GM10266 (cell line): ENCODE measurements around the gene MED26.

Experiments
- DNase-seq: peaks from one replicate; pipeline ENCODE4 v3.0.0; 2012; ENCODE audit errors: extremely low spot score
- TF ChIP-seq, protein P1 (sequence below): IDR thresholded peaks from 2 replicates; pipeline ENCODE4 v1.5.1; 2012; ENCODE audit warnings: mild to moderate bottlenecking, low read depth; ENCODE audit not compliant: control insufficient read depth, insufficient read depth; ENCODE audit errors: missing control alignments

Gene MED26

DNA sequence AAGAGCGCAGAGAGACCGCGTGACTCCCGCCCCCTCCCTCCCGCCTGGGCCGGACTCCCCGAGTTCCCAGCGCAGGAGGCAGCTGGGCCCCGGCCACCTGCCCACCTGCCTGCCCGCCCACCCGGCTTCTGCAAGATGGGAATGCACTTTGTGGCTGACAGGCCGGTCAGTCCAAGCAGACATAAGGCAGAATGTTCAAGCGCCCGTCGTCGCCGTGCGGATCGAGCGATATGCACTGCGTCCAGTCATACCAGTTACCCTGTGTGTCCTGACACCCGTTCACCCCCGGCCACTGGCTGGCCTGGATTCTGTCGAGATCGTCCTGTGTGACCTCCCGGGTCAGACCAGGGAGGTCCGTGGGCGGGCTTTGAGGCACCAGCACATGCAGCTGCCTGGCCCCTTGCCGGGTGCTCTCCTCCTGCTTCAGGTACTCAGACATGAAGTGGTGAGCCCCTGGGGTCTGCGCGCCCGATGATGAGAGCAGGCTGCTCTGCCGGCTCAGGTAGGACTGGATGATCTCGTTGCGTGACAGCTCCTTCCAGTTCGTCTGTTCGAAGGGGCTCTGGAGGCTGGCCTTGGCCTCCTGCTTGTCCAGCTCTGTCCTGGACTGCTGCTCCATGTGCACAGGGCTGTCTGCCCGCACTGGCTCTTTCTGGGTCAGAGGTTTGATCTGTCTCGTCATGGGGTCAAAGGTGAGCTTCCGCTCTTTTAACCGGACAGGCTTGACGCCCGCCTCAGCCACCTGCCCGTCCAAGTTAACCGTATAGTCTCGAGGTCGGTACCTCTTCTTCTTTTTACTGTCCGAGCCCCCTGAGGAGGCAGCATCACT is 51.9 kb downstream of the MED26 start:
- TF ChIP-seq, protein P1, sequence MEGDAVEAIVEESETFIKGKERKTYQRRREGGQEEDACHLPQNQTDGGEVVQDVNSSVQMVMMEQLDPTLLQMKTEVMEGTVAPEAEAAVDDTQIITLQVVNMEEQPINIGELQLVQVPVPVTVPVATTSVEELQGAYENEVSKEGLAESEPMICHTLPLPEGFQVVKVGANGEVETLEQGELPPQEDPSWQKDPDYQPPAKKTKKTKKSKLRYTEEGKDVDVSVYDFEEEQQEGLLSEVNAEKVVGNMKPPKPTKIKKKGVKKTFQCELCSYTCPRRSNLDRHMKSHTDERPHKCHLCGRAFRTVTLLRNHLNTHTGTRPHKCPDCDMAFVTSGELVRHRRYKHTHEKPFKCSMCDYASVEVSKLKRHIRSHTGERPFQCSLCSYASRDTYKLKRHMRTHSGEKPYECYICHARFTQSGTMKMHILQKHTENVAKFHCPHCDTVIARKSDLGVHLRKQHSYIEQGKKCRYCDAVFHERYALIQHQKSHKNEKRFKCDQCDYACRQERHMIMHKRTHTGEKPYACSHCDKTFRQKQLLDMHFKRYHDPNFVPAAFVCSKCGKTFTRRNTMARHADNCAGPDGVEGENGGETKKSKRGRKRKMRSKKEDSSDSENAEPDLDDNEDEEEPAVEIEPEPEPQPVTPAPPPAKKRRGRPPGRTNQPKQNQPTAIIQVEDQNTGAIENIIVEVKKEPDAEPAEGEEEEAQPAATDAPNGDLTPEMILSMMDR, result no peak
- no peak for DNase-seq

DNA sequence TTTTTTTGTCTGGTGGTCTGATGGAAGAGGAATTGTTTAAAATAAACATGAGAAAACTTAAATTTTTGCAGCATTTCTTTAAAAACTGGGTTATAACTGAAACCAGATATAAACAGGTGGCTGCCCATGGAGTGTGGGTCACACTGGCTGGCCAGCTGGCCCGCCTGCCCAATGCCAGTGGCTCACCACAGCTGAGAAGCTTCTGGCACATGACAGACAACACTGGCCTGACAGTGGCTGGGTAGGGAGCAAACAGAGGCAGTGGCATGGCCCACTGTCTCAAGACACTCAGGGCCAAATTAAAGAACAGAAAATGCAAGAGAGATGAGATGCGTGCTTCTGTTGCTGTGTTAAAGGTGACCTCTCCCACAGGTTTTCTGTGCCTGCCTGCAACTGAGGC is 52.7 kb downstream of the MED26 start:
- DNase-seq, result no peak
- TF ChIP-seq, protein P1, result no peak

DNA sequence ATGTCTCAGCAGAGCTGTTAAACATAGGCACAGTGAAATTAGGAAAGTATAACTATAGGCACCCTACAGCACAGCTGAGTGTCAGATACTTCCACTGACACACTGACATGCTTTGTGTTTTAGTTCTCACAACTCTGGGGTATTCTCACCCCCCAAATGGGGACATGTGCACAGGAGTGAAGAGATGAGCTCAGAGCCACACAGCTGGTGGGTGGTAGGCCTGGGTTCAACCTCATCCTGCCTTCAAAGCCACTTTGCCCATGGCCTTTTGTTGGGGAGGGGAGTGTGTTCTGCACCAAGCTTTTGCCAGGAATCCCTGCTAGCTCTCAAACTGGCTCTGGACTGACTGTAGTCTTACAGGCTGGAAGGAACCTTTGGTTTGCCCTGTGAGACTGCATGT is 54.1 kb downstream of the MED26 start:
- TF ChIP-seq, protein P1, result no peak
- no peak for DNase-seq

DNA sequence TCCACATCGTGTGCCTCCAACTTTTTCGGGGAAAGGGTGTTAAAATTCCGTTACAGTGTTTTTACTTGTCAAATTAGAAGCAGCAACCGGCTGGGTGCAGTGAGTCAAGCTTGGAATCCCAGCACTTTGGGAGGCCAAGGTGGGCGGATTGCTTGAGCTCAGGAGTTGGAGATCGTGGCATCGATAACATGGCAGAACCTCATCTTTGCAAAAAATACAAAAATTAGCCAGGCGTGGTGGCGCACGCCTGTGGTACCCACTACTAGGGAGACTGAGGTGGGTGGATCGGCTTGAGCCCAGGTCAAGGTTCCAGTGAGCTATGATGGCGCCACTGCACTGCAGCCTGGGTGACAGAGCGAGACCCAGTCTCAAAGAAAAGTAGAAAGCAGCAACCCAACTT is 54.7 kb downstream of the MED26 start:
- no peak for DNase-seq
- TF ChIP-seq, protein P1, result no peak

DNA sequence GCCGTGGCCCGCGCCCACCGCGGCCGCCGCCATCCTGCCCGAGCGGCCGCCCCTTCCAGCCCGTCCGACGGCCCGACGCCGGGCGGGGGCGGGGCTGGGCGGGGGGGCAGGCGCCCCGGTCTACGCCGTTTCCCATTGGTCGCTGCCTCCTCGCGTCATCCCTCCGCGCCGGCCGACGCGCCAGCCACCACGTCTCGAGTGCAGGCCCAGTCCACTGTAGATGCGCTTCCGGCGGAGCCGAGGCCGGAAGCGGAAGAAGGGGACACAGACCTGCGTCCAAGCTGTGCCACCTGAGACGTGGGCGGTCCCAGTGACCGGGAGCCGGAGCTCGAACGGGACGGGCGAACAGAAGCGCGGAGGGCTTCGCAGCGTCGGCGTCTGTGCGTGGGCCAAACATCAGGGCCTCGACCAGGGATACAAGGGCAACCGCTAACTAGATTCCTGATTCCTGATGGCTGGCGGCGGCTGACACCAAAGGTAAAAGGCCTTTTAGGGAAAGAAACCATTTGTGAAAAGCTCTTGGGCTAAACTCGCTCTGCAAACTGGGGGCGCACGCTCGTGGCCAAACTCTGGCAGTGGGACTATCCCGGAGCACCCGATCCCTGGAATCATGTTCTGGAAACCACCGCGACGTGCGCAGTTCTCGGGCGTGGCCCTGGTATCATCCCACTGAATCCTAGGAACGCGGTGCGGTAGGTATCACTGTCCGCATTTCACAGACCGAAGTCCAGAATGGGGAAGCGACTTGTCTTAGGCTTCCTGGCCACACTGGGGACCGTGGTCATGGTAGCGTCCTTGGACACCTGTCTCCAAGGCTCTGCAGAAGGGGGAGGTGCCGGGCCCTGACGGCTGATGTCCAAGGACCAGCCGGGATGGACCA is 55.4 kb downstream of the MED26 start, which contains the start of gene SLC35E1:
Gene SLC35E1 (minus strand): TSS at position 84 of the 880 bp plus-strand sequence. CDS start 51 bp downstream, at position 33.
- TF ChIP-seq, protein P1, result no peak
- peak; percentile 100 for DNase-seq

DNA sequence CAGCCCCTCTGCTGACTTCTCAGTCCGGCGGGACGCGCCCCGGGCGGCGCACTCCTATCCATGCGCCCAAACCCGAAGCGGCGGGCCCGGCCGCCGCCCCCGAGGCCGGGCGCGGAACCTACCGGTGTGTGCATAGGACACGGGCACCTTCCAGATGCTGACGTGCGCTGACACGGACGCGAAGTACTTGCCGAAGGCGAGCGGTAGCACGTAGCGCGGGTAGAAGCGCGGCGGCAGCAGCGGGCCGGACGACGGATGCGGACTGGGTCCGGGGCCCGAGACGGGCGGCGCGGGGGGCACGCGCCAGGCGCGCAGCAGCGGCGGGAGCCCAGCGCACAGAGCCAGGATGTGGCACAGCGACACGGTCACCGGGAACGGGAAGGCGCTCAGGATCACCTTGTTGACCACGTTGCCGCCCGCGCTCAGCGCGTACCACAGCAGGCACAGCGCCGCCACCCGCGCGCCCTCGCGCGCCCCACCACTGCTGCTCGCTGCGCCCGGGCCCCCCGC is 56.1 kb downstream of the MED26 start:
- peak; percentile 61 for DNase-seq
- TF ChIP-seq, protein P1, result peak; percentile 1
